Mammary epithelial cell (primary cell): ENCODE results near the gene PPP4R4.

ENCODE experiments used
- CTCF ChIP-seq, 2 donors: IDR thresholded peaks in 1 of 2; conservative IDR thresholded peaks in 1 of 2; 2 replicates each; pipeline ENCODE4 v1.5.1; 2011 to 2012; ENCODE audit warnings: inconsistent platforms in 2 of 2, low read length in 2 of 2, mild to moderate bottlenecking in 2 of 2, control low read depth in 1 of 2, low read depth in 1 of 2; ENCODE audit not compliant: insufficient read depth in 1 of 2; ENCODE audit errors: extremely low read depth in 1 of 2
- EZH2 ChIP-seq: IDR thresholded peaks from 2 replicates; pipeline ENCODE4 v1.6.1; 2012; ENCODE audit warnings: low read length, inconsistent platforms, borderline replicate concordance

GRCh38 chr14:94138251-94138650 lies 35.9 kb upstream of the PPP4R4 start:
- no peak for TF ChIP-seq CTCF (conservative IDR thresholded peaks at IDR 0.05 in 1 of 2, IDR thresholded peaks at IDR 0.05 in 1 of 2; ENCODE audit: extremely low read depth in 1 of 2, insufficient read depth in 1 of 2, low read depth in 1 of 2, low read length in 2 of 2)
- no peak for TF ChIP-seq EZH2
